Amygdala (tissue), 56 donors: ENCODE results near the gene RPS6KC1.
"Not testable (repeated sequence)": the region's sequence is repeated elsewhere in the genome, so short reads cannot be mapped to it uniquely, and the experiment has no call there.

Experiments
- DNase-seq, 56 donors: peaks; one replicate each; lab custom pipeline; 2025; lab: John Stamatoyannopoulos, UW

RPS6KC1 gene

DNA sequence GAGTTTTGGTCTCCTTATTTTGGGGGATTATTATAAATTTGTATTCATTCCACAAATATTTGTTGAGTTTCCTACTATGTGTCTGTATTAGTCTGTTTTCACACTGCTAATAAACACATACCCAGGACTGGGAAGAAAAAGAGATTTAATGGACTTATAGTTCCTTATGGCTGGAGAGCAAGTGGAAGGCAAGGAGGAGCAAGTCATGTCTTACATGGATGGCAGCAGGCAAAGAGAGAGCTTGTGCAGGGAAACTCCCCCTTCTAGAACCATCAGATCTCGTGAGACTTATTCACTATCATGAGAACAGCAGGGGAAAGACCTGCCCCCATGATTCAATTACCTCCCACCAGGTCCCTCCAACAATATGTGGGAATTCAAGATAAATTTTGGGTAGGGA lies 267.4 kb downstream of the RPS6KC1 start:
- not testable (repeated sequence) for DNase-seq

GRCh38 chr1:213320191-213320870 lies 269.3 kb downstream of the RPS6KC1 start:
- DNase-seq = no peak
